GM23338 (cell line): ENCODE measurements around the gene TNMD. TPM values are rescaled to one million over a fixed set of nuclear protein-coding genes. Genes with fewer than 3 reads are reported as not detected.

Experiments
- ATAC-seq: fragments of 200-7000 bp; cut with Tn5 transposase; 3 replicates; pipeline ENCODE4 v1.9.1; 2020
- DNase-seq: peaks from one replicate; pipeline ENCODE4 v3.0.0-alpha.2; 2015; ENCODE audit warnings: low spot score
- H2AFZ ChIP-seq: fragments of 200-600 bp; sonication (generic); 2 replicates; pipeline ENCODE4 v1.8.0; 2016; ENCODE audit warnings: antibody characterized with exemption, mild to moderate bottlenecking, moderate library complexity
- H3F3A ChIP-seq: fragments of 200-600 bp; sonication (generic); replicated peaks from 2 replicates; pipeline ENCODE4 v1.8.0; 2017; ENCODE audit warnings: antibody characterized with exemption, mixed run types, low read depth
- H3K27ac ChIP-seq: fragments of 200-600 bp; sonication (generic); 2 replicates; pipeline ENCODE4 v1.6.1; 2016; ENCODE audit warnings: low read depth
- H3K27me3 ChIP-seq: fragments of 200-600 bp; sonication (generic); 2 replicates; pipeline ENCODE4 v1.8.0; 2016; ENCODE audit warnings: mild to moderate bottlenecking, mixed run types, moderate library complexity; ENCODE audit not compliant: insufficient read depth
- H3K36me3 ChIP-seq: fragments of 200-600 bp; sonication (generic); 2 replicates; pipeline ENCODE4 v1.8.0; 2016; ENCODE audit warnings: mild to moderate bottlenecking; ENCODE audit not compliant: insufficient read depth
- H3K4me1 ChIP-seq: fragments of 200-600 bp; sonication (generic); 2 replicates; pipeline ENCODE4 v1.8.0; 2016; ENCODE audit warnings: mild to moderate bottlenecking, moderate library complexity; ENCODE audit not compliant: insufficient read depth
- H3K4me2 ChIP-seq: fragments of 200-600 bp; sonication (generic); 2 replicates; pipeline ENCODE4 v1.7.1; 2017; ENCODE audit warnings: mixed run types
- H3K4me3 ChIP-seq: fragments of 200-600 bp; sonication (generic); 2 replicates; pipeline ENCODE4 v1.6.1; 2016; ENCODE audit warnings: mixed run types
- H3K79me2 ChIP-seq: fragments of 200-600 bp; sonication (generic); replicated peaks from 2 replicates; pipeline ENCODE4 v1.8.0; 2017; ENCODE audit warnings: mild to moderate bottlenecking; ENCODE audit not compliant: insufficient read depth
- H3K9me2 ChIP-seq: fragments of 200-600 bp; sonication (generic); 2 replicates; pipeline ENCODE4 v1.8.0; 2017; ENCODE audit not compliant: insufficient read depth
- H4K20me1 ChIP-seq: fragments of 200-600 bp; sonication (generic); replicated peaks from 2 replicates; pipeline ENCODE4 v1.8.0; 2017; ENCODE audit warnings: mild to moderate bottlenecking; ENCODE audit not compliant: insufficient read depth
- H3K27ac Mint-ChIP-seq: 2 replicates; pipeline ENCODE4 v1.8.0; 2020; ENCODE audit warnings: inconsistent platforms, mild to moderate bottlenecking, moderate library complexity, mixed read lengths
- H3K27me3 Mint-ChIP-seq: 3 replicates; pipeline ENCODE4 v1.8.0; 2022; ENCODE audit warnings: low read depth, mild to moderate bottlenecking, moderate library complexity, mixed read lengths, inconsistent platforms; ENCODE audit not compliant: insufficient read depth, poor library complexity
- H3K36me3 Mint-ChIP-seq: 3 replicates; pipeline ENCODE4 v1.8.0; 2021; ENCODE audit warnings: low read depth, mild to moderate bottlenecking, inconsistent platforms, moderate library complexity, mixed read lengths
- H3K4me1 Mint-ChIP-seq: 3 replicates; pipeline ENCODE4 v1.8.0; 2020; ENCODE audit warnings: mild to moderate bottlenecking, inconsistent platforms, mixed read lengths
- H3K4me3 Mint-ChIP-seq: 3 replicates; pipeline ENCODE4 v1.8.0; 2021; ENCODE audit warnings: moderate library complexity, mild to moderate bottlenecking, inconsistent platforms, mixed read lengths
- H3K9me3 Mint-ChIP-seq: 3 replicates; pipeline ENCODE4 v1.8.0; 2020; ENCODE audit warnings: moderate library complexity, mild to moderate bottlenecking, inconsistent platforms, mixed read lengths
- CREB1 ChIP-seq: fragments of 250-450 bp; sonication (Bioruptor Pico); IDR thresholded peaks from 2 replicates; pipeline ENCODE4 v1.5.0; 2020; ENCODE audit warnings: low read depth, mild to moderate bottlenecking, moderate library complexity
- EZH2 ChIP-seq: fragments of 200-600 bp; sonication (generic); IDR thresholded peaks from one replicate; pipeline ENCODE4 v1.8.0; 2017; ENCODE audit warnings: antibody characterized with exemption, mild to moderate bottlenecking, low read depth; ENCODE audit not compliant: unreplicated experiment
- EZH2phosphoT487 ChIP-seq: fragments of 200-600 bp; sonication (generic); IDR thresholded peaks from one replicate; pipeline ENCODE4 v1.8.1; 2018; ENCODE audit warnings: antibody characterized with exemption; ENCODE audit not compliant: unreplicated experiment
- JUNB ChIP-seq: IDR thresholded peaks from one replicate; pipeline ENCODE4 v1.6.1; 2016; ENCODE audit warnings: antibody characterized with exemption; ENCODE audit not compliant: unreplicated experiment
- NANOG ChIP-seq: IDR thresholded peaks from 2 replicates; pipeline ENCODE4 v1.6.1; 2016; ENCODE audit warnings: antibody characterized with exemption, borderline replicate concordance
- POLR2AphosphoS5 ChIP-seq: IDR thresholded peaks from 2 replicates; pipeline ENCODE4 v1.6.1; 2016; ENCODE audit warnings: antibody characterized with exemption, low read depth
- STAT1 ChIP-seq: IDR thresholded peaks from one replicate; pipeline ENCODE4 v1.6.1; 2016; ENCODE audit warnings: antibody characterized with exemption; ENCODE audit not compliant: unreplicated experiment
- ZNF114 ChIP-seq: fragments of 250-450 bp; sonication (Bioruptor Pico); IDR thresholded peaks from 2 replicates; pipeline ENCODE4 v1.5.0; 2020; ENCODE audit warnings: mild to moderate bottlenecking, moderate library complexity
- ZNF331 ChIP-seq: fragments of 250-450 bp; sonication (Bioruptor Pico); IDR thresholded peaks from 2 replicates; pipeline ENCODE4 v1.5.0; 2020; ENCODE audit warnings: low read depth, mild to moderate bottlenecking, moderate library complexity
- polyA plus RNA-seq: library from polyadenylated mRNA; unstranded; fragments of >200 nt; fragmentation: Nextera tagmentation; extraction: Ambion mirVana; gene quantifications from 2 replicates; pipeline ENCODE4 v1.2.1, GENCODE V29; 2016
- total RNA-seq: library from RNA; depleted of rRNA; stranded (reverse); fragments of >200 nt; shearing (Covaris generic); gene quantifications from 2 replicates; pipeline ENCODE4 v1.2.3, GENCODE V29; 2014
- TF ChIP-seq, protein P1 (sequence below): IDR thresholded peaks from 2 replicates; pipeline ENCODE4 v1.6.1; 2016; ENCODE audit warnings: antibody characterized with exemption
- TF ChIP-seq, protein P2 (sequence below), 2 experiments: fragments of 200-600 bp in 1 of 2; sonication (generic) in 1 of 2; conservative IDR thresholded peaks; 2 replicates each; pipeline versions ENCODE4 v1.5.1 to v1.6.1; 2016 to 2017; ENCODE audit warnings: antibody characterized with exemption in 2 of 2, low read depth in 2 of 2, mild to moderate bottlenecking in 2 of 2, moderate library complexity in 1 of 2
- TF ChIP-seq, protein P3 (sequence below): IDR thresholded peaks from one replicate; pipeline ENCODE4 v1.6.1; 2018; ENCODE audit warnings: antibody characterized with exemption; ENCODE audit not compliant: unreplicated experiment
- TF ChIP-seq, protein P4 (sequence below): fragments of 250-450 bp; sonication (Bioruptor Pico); IDR thresholded peaks from 2 replicates; pipeline ENCODE4 v1.5.0; 2020; ENCODE audit warnings: mild to moderate bottlenecking, moderate library complexity

The TNMD gene
- total and polyA plus RNA-seq, 2 experiments from 2014 or later: 4.4 to 4.8 TPM

DNA sequence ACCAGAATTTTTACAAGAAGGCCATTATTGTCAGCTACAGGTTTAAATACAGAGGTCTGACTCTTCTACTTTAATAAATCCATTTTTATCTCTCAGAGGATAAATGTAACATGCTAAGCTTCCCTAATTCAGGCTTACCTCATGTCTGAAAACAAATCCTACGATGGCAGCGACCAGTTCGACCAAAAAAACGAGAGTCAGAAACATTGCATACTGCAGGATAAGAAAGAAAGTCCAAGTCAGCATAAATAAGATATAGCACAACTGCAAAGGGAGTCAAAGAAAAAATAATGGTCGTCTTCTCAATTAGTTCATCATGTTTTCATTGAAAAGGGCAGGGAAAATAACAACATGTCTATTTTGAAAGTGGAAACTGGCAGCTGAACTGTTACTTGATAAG is 50.3 kb downstream of the TNMD start:
- Histone ChIP-seq H2AFZ (no peak overlapping the region), H3K79me2 (peaks cover 6% of the 10 kb centered on the region; the same call in 1 of the 2 replicates), H3K36me3 (peaks cover 3% of the 10 kb centered on the region; the same call in 1 of the 2 replicates), H3K4me1 (peaks cover 3% of the 10 kb centered on the region), H3K4me3 (peak overlapping the region; percentile 65), H3K27ac (no peak overlapping the region), H3K9me2 (no peaks in the 10 kb centered on the region), H3F3A (no peaks in the 10 kb centered on the region), H4K20me1 (no peaks in the 10 kb centered on the region), H3K4me2 (peak overlapping the region; percentile 83), H3K27me3 (no peaks in the 10 kb centered on the region)
- Mint-ChIP-seq H3K9me3 (no peaks in the 10 kb centered on the region), H3K36me3 (peaks cover 37% of the 10 kb centered on the region; the same call in 2 of the 3 replicates), H3K4me1 (peaks cover 8% of the 10 kb centered on the region; the same call in 2 of the 3 replicates), H3K27ac (no peak overlapping the region), H3K27me3 (no peaks in the 10 kb centered on the region), H3K4me3 (peak overlapping the region; percentile 92)
- no peak for DNase-seq
- TF ChIP-seq ZNF114 (CRISPR knock-in tag): no peak
- no peak for TF ChIP-seq NANOG
- TF ChIP-seq, protein P1, sequence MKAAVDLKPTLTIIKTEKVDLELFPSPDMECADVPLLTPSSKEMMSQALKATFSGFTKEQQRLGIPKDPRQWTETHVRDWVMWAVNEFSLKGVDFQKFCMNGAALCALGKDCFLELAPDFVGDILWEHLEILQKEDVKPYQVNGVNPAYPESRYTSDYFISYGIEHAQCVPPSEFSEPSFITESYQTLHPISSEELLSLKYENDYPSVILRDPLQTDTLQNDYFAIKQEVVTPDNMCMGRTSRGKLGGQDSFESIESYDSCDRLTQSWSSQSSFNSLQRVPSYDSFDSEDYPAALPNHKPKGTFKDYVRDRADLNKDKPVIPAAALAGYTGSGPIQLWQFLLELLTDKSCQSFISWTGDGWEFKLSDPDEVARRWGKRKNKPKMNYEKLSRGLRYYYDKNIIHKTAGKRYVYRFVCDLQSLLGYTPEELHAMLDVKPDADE: no peak
- no peak for TF ChIP-seq JUNB
- TF ChIP-seq, protein P2, sequence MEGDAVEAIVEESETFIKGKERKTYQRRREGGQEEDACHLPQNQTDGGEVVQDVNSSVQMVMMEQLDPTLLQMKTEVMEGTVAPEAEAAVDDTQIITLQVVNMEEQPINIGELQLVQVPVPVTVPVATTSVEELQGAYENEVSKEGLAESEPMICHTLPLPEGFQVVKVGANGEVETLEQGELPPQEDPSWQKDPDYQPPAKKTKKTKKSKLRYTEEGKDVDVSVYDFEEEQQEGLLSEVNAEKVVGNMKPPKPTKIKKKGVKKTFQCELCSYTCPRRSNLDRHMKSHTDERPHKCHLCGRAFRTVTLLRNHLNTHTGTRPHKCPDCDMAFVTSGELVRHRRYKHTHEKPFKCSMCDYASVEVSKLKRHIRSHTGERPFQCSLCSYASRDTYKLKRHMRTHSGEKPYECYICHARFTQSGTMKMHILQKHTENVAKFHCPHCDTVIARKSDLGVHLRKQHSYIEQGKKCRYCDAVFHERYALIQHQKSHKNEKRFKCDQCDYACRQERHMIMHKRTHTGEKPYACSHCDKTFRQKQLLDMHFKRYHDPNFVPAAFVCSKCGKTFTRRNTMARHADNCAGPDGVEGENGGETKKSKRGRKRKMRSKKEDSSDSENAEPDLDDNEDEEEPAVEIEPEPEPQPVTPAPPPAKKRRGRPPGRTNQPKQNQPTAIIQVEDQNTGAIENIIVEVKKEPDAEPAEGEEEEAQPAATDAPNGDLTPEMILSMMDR (conservative IDR thresholded peaks at IDR 0.05; ENCODE audit: low read depth in 2 of 2): no peak
- no peak for TF ChIP-seq STAT1
- TF ChIP-seq CREB1 (CRISPR knock-in tag): no peak
- TF ChIP-seq, protein P3, sequence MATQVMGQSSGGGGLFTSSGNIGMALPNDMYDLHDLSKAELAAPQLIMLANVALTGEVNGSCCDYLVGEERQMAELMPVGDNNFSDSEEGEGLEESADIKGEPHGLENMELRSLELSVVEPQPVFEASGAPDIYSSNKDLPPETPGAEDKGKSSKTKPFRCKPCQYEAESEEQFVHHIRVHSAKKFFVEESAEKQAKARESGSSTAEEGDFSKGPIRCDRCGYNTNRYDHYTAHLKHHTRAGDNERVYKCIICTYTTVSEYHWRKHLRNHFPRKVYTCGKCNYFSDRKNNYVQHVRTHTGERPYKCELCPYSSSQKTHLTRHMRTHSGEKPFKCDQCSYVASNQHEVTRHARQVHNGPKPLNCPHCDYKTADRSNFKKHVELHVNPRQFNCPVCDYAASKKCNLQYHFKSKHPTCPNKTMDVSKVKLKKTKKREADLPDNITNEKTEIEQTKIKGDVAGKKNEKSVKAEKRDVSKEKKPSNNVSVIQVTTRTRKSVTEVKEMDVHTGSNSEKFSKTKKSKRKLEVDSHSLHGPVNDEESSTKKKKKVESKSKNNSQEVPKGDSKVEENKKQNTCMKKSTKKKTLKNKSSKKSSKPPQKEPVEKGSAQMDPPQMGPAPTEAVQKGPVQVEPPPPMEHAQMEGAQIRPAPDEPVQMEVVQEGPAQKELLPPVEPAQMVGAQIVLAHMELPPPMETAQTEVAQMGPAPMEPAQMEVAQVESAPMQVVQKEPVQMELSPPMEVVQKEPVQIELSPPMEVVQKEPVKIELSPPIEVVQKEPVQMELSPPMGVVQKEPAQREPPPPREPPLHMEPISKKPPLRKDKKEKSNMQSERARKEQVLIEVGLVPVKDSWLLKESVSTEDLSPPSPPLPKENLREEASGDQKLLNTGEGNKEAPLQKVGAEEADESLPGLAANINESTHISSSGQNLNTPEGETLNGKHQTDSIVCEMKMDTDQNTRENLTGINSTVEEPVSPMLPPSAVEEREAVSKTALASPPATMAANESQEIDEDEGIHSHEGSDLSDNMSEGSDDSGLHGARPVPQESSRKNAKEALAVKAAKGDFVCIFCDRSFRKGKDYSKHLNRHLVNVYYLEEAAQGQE: no peak
- TF ChIP-seq, protein P4, sequence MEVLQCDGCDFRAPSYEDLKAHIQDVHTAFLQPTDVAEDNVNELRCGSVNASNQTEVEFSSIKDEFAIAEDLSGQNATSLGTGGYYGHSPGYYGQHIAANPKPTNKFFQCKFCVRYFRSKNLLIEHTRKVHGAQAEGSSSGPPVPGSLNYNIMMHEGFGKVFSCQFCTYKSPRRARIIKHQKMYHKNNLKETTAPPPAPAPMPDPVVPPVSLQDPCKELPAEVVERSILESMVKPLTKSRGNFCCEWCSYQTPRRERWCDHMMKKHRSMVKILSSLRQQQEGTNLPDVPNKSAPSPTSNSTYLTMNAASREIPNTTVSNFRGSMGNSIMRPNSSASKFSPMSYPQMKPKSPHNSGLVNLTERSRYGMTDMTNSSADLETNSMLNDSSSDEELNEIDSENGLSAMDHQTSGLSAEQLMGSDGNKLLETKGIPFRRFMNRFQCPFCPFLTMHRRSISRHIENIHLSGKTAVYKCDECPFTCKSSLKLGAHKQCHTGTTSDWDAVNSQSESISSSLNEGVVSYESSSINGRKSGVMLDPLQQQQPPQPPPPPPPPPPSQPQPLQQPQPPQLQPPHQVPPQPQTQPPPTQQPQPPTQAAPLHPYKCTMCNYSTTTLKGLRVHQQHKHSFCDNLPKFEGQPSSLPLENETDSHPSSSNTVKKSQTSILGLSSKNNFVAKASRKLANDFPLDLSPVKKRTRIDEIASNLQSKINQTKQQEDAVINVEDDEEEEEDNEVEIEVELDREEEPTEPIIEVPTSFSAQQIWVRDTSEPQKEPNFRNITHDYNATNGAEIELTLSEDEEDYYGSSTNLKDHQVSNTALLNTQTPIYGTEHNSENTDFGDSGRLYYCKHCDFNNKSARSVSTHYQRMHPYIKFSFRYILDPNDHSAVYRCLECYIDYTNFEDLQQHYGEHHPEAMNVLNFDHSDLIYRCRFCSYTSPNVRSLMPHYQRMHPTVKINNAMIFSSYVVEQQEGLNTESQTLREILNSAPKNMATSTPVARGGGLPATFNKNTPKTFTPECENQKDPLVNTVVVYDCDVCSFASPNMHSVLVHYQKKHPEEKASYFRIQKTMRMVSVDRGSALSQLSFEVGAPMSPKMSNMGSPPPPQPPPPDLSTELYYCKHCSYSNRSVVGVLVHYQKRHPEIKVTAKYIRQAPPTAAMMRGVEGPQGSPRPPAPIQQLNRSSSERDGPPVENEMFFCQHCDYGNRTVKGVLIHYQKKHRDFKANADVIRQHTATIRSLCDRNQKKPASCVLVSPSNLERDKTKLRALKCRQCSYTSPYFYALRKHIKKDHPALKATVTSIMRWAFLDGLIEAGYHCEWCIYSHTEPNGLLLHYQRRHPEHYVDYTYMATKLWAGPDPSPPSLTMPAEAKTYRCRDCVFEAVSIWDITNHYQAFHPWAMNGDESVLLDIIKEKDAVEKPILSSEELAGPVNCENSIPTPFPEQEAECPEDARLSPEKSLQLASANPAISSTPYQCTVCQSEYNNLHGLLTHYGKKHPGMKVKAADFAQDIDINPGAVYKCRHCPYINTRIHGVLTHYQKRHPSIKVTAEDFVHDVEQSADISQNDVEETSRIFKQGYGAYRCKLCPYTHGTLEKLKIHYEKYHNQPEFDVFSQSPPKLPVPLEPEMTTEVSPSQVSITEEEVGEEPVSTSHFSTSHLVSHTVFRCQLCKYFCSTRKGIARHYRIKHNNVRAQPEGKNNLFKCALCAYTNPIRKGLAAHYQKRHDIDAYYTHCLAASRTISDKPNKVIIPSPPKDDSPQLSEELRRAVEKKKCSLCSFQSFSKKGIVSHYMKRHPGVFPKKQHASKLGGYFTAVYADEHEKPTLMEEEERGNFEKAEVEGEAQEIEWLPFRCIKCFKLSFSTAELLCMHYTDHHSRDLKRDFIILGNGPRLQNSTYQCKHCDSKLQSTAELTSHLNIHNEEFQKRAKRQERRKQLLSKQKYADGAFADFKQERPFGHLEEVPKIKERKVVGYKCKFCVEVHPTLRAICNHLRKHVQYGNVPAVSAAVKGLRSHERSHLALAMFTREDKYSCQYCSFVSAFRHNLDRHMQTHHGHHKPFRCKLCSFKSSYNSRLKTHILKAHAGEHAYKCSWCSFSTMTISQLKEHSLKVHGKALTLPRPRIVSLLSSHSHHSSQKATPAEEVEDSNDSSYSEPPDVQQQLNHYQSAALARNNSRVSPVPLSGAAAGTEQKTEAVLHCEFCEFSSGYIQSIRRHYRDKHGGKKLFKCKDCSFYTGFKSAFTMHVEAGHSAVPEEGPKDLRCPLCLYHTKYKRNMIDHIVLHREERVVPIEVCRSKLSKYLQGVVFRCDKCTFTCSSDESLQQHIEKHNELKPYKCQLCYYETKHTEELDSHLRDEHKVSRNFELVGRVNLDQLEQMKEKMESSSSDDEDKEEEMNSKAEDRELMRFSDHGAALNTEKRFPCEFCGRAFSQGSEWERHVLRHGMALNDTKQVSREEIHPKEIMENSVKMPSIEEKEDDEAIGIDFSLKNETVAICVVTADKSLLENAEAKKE (CRISPR knock-in tag): no peak
- TF ChIP-seq EZH2phosphoT487: no peak
- no peak for TF ChIP-seq ZNF331
- TF ChIP-seq EZH2: no peak
- TF ChIP-seq POLR2AphosphoS5: no peak
- ATAC-seq: no peak
